AG04450 (cell line): ENCODE results near the gene HTR6. TPM values are rescaled to one million over a fixed set of nuclear protein-coding genes. Genes with fewer than 3 reads are reported as not detected.

ENCODE experiments used
- CTCF ChIA-PET: fragments of 300-600, 350-600 bp; formaldehyde crosslinking; extraction: SDS; loops from one replicate; lab custom pipeline; 2022; ENCODE audit warnings: antibody characterized with exemption, inconsistent platforms; lab: Charles Lee
- POLR2A ChIA-PET: fragments of 350-600 bp; formaldehyde crosslinking; extraction: SDS; loops from one replicate; lab custom pipeline; 2021; ENCODE audit warnings: antibody characterized with exemption, inconsistent platforms; lab: Yijun Ruan, JAX
- DNase-seq: peaks from one replicate; pipeline ENCODE4 v3.0.0-alpha.2; 2011; ENCODE audit warnings: low read depth, low spot score
- H3K27ac ChIP-seq: one replicate; pipeline ENCODE4 v1.5.1; 2012; ENCODE audit warnings: low read depth, low read length, control low read depth
- H3K27me3 ChIP-seq: one replicate; pipeline ENCODE4 v1.6.0; 2012; ENCODE audit warnings: low read length; ENCODE audit not compliant: control insufficient read depth, insufficient read depth
- H3K4me3 ChIP-seq: 2 replicates; pipeline ENCODE4 v1.5.1; 2011; ENCODE audit warnings: mild to moderate bottlenecking, low read depth, low read length, control low read depth
- H3K9me3 ChIP-seq: 2 replicates; pipeline ENCODE4 v1.5.1; 2012; ENCODE audit warnings: low read length; ENCODE audit not compliant: control insufficient read depth, insufficient read depth
- CTCF ChIP-seq: IDR thresholded peaks from 2 replicates; pipeline ENCODE4 v1.5.1; 2011; ENCODE audit warnings: low read depth, low read length, control low read depth, inconsistent platforms
- polyA plus RNA-seq: library from polyadenylated mRNA; depleted of rRNA; stranded (reverse); fragments of >200 nt; gene quantifications from 2 replicates; pipeline ENCODE4 v1.2.3, GENCODE V29; 2011

The HTR6 gene
- polyA plus RNA-seq, 1 experiment = not detected

GRCh38 chr1:19650416-19651140, 14.1 kb upstream of the HTR6 start:
- no peak for TF ChIP-seq CTCF
- Histone ChIP-seq H3K9me3 (no peaks in the 10 kb centered on the region), H3K4me3 (no peak overlapping the region), H3K27me3 (no peaks in the 10 kb centered on the region), H3K27ac (peak overlapping the region; percentile 21)
- CTCF ChIA-PET = interaction anchor here (0.5 to 1.9 kb wide), 38 partner anchors 9 to 410 kb away, joined by 3 to 26 read pairs (median 4); partner anchors contain the start of genes AKR7A2 and SLC66A1
- POLR2A ChIA-PET = interaction anchor here (0.6 kb wide), 2 partner anchors 178 to 250 kb away, joined by 4 to 5 read pairs; no protein-coding TSS in a partner anchor
- no peak for DNase-seq

- ChIA-PET POLR2A (interaction anchor here (0.6 kb wide), 3 partner anchors 179 to 347 kb away, joined by 4 to 5 read pairs (median 4); no protein-coding TSS in a partner anchor), CTCF (interaction anchor here (0.6 to 1.9 kb wide), 39 partner anchors 10 to 410 kb away, joined by 3 to 26 read pairs (median 4); partner anchors contain the start of genes AKR7A2 and SLC66A1)
- Histone ChIP-seq H3K4me3 (no peak overlapping the region), H3K27me3 (no peaks in the 10 kb centered on the region), H3K9me3 (no peaks in the 10 kb centered on the region), H3K27ac (peak overlapping the region; percentile 21)
- peak; percentile 83 for TF ChIP-seq CTCF
- no peak for DNase-seq
These were observed 13.4 kb upstream of the HTR6 start for GRCh38 chr1:19651141-19651737.

GRCh38 chr1:19654386-19654785, 10.3 kb upstream of the HTR6 start:
- no peak for DNase-seq
- TF ChIP-seq CTCF = no peak
- Histone ChIP-seq H3K27ac (no peak overlapping the region), H3K27me3 (no peaks in the 10 kb centered on the region), H3K4me3 (no peak overlapping the region), H3K9me3 (no peaks in the 10 kb centered on the region)
- CTCF ChIA-PET = interaction anchor here (0.5 to 2.3 kb wide), 42 partner anchors 8 to 472 kb away, joined by 3 to 19 read pairs (median 3); partner anchors contain the start of genes CAPZB and NBL1
- POLR2A ChIA-PET = interaction anchor here (1.0 kb wide), 1 partner anchor 206 kb away, joined by 3 read pairs; no protein-coding TSS in a partner anchor

GRCh38 chr1:19654886-19655717, 9.6 kb upstream of the HTR6 start:
- no peak overlapping the region for H3K4me3 ChIP-seq
- POLR2A ChIA-PET = no interaction called here
- TF ChIP-seq CTCF = no peak
- no peaks in the 10 kb centered on the region for H3K9me3 ChIP-seq
- H3K27me3 ChIP-seq = no peaks in the 10 kb centered on the region
- CTCF ChIA-PET = interaction anchor here (1.1 to 2.3 kb wide), 13 partner anchors 8 to 423 kb away, joined by 3 to 19 read pairs (median 4); no protein-coding TSS in a partner anchor
- no peak for DNase-seq
- no peak overlapping the region for H3K27ac ChIP-seq
